GM23338 (cell line): ENCODE results near the gene RPS18. TPM values are rescaled to one million over a fixed set of nuclear protein-coding genes. Genes with fewer than 3 reads are reported as not detected.

ENCODE experiments used
- ATAC-seq: fragments of 200-7000 bp; cut with Tn5 transposase; 3 replicates; pipeline ENCODE4 v1.9.1; 2020
- DNase-seq: peaks from one replicate; pipeline ENCODE4 v3.0.0-alpha.2; 2015; ENCODE audit warnings: low spot score
- H2AFZ ChIP-seq: fragments of 200-600 bp; sonication (generic); 2 replicates; pipeline ENCODE4 v1.8.0; 2016; ENCODE audit warnings: antibody characterized with exemption, mild to moderate bottlenecking, moderate library complexity
- H3F3A ChIP-seq: fragments of 200-600 bp; sonication (generic); replicated peaks from 2 replicates; pipeline ENCODE4 v1.8.0; 2017; ENCODE audit warnings: antibody characterized with exemption, mixed run types, low read depth
- H3K27ac ChIP-seq: fragments of 200-600 bp; sonication (generic); 2 replicates; pipeline ENCODE4 v1.6.1; 2016; ENCODE audit warnings: low read depth
- H3K27me3 ChIP-seq: fragments of 200-600 bp; sonication (generic); 2 replicates; pipeline ENCODE4 v1.8.0; 2016; ENCODE audit warnings: mild to moderate bottlenecking, mixed run types, moderate library complexity; ENCODE audit not compliant: insufficient read depth
- H3K36me3 ChIP-seq: fragments of 200-600 bp; sonication (generic); 2 replicates; pipeline ENCODE4 v1.8.0; 2016; ENCODE audit warnings: mild to moderate bottlenecking; ENCODE audit not compliant: insufficient read depth
- H3K4me1 ChIP-seq: fragments of 200-600 bp; sonication (generic); 2 replicates; pipeline ENCODE4 v1.8.0; 2016; ENCODE audit warnings: mild to moderate bottlenecking, moderate library complexity; ENCODE audit not compliant: insufficient read depth
- H3K4me2 ChIP-seq: fragments of 200-600 bp; sonication (generic); 2 replicates; pipeline ENCODE4 v1.7.1; 2017; ENCODE audit warnings: mixed run types
- H3K4me3 ChIP-seq: fragments of 200-600 bp; sonication (generic); 2 replicates; pipeline ENCODE4 v1.6.1; 2016; ENCODE audit warnings: mixed run types
- H3K79me2 ChIP-seq: fragments of 200-600 bp; sonication (generic); replicated peaks from 2 replicates; pipeline ENCODE4 v1.8.0; 2017; ENCODE audit warnings: mild to moderate bottlenecking; ENCODE audit not compliant: insufficient read depth
- H3K9me2 ChIP-seq: fragments of 200-600 bp; sonication (generic); 2 replicates; pipeline ENCODE4 v1.8.0; 2017; ENCODE audit not compliant: insufficient read depth
- H4K20me1 ChIP-seq: fragments of 200-600 bp; sonication (generic); replicated peaks from 2 replicates; pipeline ENCODE4 v1.8.0; 2017; ENCODE audit warnings: mild to moderate bottlenecking; ENCODE audit not compliant: insufficient read depth
- H3K27ac Mint-ChIP-seq: 2 replicates; pipeline ENCODE4 v1.8.0; 2020; ENCODE audit warnings: inconsistent platforms, mild to moderate bottlenecking, moderate library complexity, mixed read lengths
- H3K27me3 Mint-ChIP-seq: 3 replicates; pipeline ENCODE4 v1.8.0; 2022; ENCODE audit warnings: low read depth, mild to moderate bottlenecking, moderate library complexity, mixed read lengths, inconsistent platforms; ENCODE audit not compliant: insufficient read depth, poor library complexity
- H3K36me3 Mint-ChIP-seq: 3 replicates; pipeline ENCODE4 v1.8.0; 2021; ENCODE audit warnings: low read depth, mild to moderate bottlenecking, inconsistent platforms, moderate library complexity, mixed read lengths
- H3K4me1 Mint-ChIP-seq: 3 replicates; pipeline ENCODE4 v1.8.0; 2020; ENCODE audit warnings: mild to moderate bottlenecking, inconsistent platforms, mixed read lengths
- H3K4me3 Mint-ChIP-seq: 3 replicates; pipeline ENCODE4 v1.8.0; 2021; ENCODE audit warnings: moderate library complexity, mild to moderate bottlenecking, inconsistent platforms, mixed read lengths
- H3K9me3 Mint-ChIP-seq: 3 replicates; pipeline ENCODE4 v1.8.0; 2020; ENCODE audit warnings: moderate library complexity, mild to moderate bottlenecking, inconsistent platforms, mixed read lengths
- CREB1 ChIP-seq: fragments of 250-450 bp; sonication (Bioruptor Pico); IDR thresholded peaks from 2 replicates; pipeline ENCODE4 v1.5.0; 2020; ENCODE audit warnings: low read depth, mild to moderate bottlenecking, moderate library complexity
- CTCF ChIP-seq, 2 experiments: fragments of 200-600 bp in 1 of 2; sonication (generic) in 1 of 2; conservative IDR thresholded peaks; 2 replicates each; pipeline versions ENCODE4 v1.5.1 to v1.6.1; 2016 to 2017; ENCODE audit warnings: antibody characterized with exemption in 2 of 2, low read depth in 2 of 2, mild to moderate bottlenecking in 2 of 2, moderate library complexity in 1 of 2
- EZH2 ChIP-seq: fragments of 200-600 bp; sonication (generic); IDR thresholded peaks from one replicate; pipeline ENCODE4 v1.8.0; 2017; ENCODE audit warnings: antibody characterized with exemption, mild to moderate bottlenecking, low read depth; ENCODE audit not compliant: unreplicated experiment
- EZH2phosphoT487 ChIP-seq: fragments of 200-600 bp; sonication (generic); IDR thresholded peaks from one replicate; pipeline ENCODE4 v1.8.1; 2018; ENCODE audit warnings: antibody characterized with exemption; ENCODE audit not compliant: unreplicated experiment
- JUNB ChIP-seq: IDR thresholded peaks from one replicate; pipeline ENCODE4 v1.6.1; 2016; ENCODE audit warnings: antibody characterized with exemption; ENCODE audit not compliant: unreplicated experiment
- NANOG ChIP-seq: IDR thresholded peaks from 2 replicates; pipeline ENCODE4 v1.6.1; 2016; ENCODE audit warnings: antibody characterized with exemption, borderline replicate concordance
- POLR2AphosphoS5 ChIP-seq: IDR thresholded peaks from 2 replicates; pipeline ENCODE4 v1.6.1; 2016; ENCODE audit warnings: antibody characterized with exemption, low read depth
- REST ChIP-seq: IDR thresholded peaks from one replicate; pipeline ENCODE4 v1.6.1; 2018; ENCODE audit warnings: antibody characterized with exemption; ENCODE audit not compliant: unreplicated experiment
- STAT1 ChIP-seq: IDR thresholded peaks from one replicate; pipeline ENCODE4 v1.6.1; 2016; ENCODE audit warnings: antibody characterized with exemption; ENCODE audit not compliant: unreplicated experiment
- ZNF114 ChIP-seq: fragments of 250-450 bp; sonication (Bioruptor Pico); IDR thresholded peaks from 2 replicates; pipeline ENCODE4 v1.5.0; 2020; ENCODE audit warnings: mild to moderate bottlenecking, moderate library complexity
- ZNF331 ChIP-seq: fragments of 250-450 bp; sonication (Bioruptor Pico); IDR thresholded peaks from 2 replicates; pipeline ENCODE4 v1.5.0; 2020; ENCODE audit warnings: low read depth, mild to moderate bottlenecking, moderate library complexity
- polyA plus RNA-seq: library from polyadenylated mRNA; unstranded; fragments of >200 nt; fragmentation: Nextera tagmentation; extraction: Ambion mirVana; gene quantifications from 2 replicates; pipeline ENCODE4 v1.2.1, GENCODE V29; 2016
- total RNA-seq: library from RNA; depleted of rRNA; stranded (reverse); fragments of >200 nt; shearing (Covaris generic); gene quantifications from 2 replicates; pipeline ENCODE4 v1.2.3, GENCODE V29; 2014

RPS18 gene
- total and polyA plus RNA-seq, 2 experiments from 2014 or later = 2,133 to 4,776 TPM

- no peaks in the 10 kb centered on the region for H3K36me3 ChIP-seq
- no peaks in the 10 kb centered on the region for H3K36me3 Mint-ChIP-seq
- H4K20me1 ChIP-seq = no peaks in the 10 kb centered on the region
- no peak for TF ChIP-seq EZH2phosphoT487
- no peaks in the 10 kb centered on the region for H3K9me3 Mint-ChIP-seq
- no peaks in the 10 kb centered on the region for H3K79me2 ChIP-seq
- H3K4me3 ChIP-seq = no peak overlapping the region
- no peak overlapping the region for H3K4me2 ChIP-seq
- 0 out of 2 replicates have a peak, but pooled peaks cover 1% of the 10 kb centered on the region for H3F3A ChIP-seq
- peaks cover 9% of the 10 kb centered on the region for H3K4me1 ChIP-seq
- H2AFZ ChIP-seq = no peak overlapping the region; the same call in 1 of the 2 replicates
- ATAC-seq (no peak), DNase-seq (no peak)
- H3K27me3 ChIP-seq = peaks cover 5% of the 10 kb centered on the region; the same call in 1 of the 2 replicates
- no peak overlapping the region for H3K27ac ChIP-seq
- H3K27ac Mint-ChIP-seq = no peak overlapping the region
- H3K27me3 Mint-ChIP-seq = peaks cover 11% of the 10 kb centered on the region
- peaks cover 14% of the 10 kb centered on the region for H3K4me1 Mint-ChIP-seq
- no peak overlapping the region for H3K4me3 Mint-ChIP-seq
- H3K9me2 ChIP-seq = peaks cover 5% of the 10 kb centered on the region; the same call in 1 of the 2 replicates
These were observed 35.5 kb upstream of the RPS18 start for GRCh38 chr6:33236328-33236727.

- Histone ChIP-seq H3K27me3 (peaks cover 10% of the 10 kb centered on the region; the same call in 1 of the 2 replicates), H3K79me2 (no peaks in the 10 kb centered on the region), H2AFZ (no peak overlapping the region), H3K27ac (no peak overlapping the region), H3K4me1 (peaks cover 9% of the 10 kb centered on the region), H3K4me3 (no peak overlapping the region), H3K36me3 (no peaks in the 10 kb centered on the region), H4K20me1 (no peaks in the 10 kb centered on the region), H3K9me2 (peaks cover 5% of the 10 kb centered on the region; the same call in 1 of the 2 replicates), H3F3A (no peaks in the 10 kb centered on the region), H3K4me2 (no peak overlapping the region)
- Mint-ChIP-seq H3K27me3 (peaks cover 11% of the 10 kb centered on the region), H3K36me3 (no peaks in the 10 kb centered on the region), H3K27ac (no peak overlapping the region), H3K4me1 (peaks cover 14% of the 10 kb centered on the region), H3K4me3 (no peak overlapping the region), H3K9me3 (no peaks in the 10 kb centered on the region)
- DNase-seq = no peak
- no peak for ATAC-seq
- TF ChIP-seq POLR2AphosphoS5 = no peak
- TF ChIP-seq CREB1 = no peak
- no peak for TF ChIP-seq STAT1
- TF ChIP-seq REST = no peak
- no peak for TF ChIP-seq CTCF (conservative IDR thresholded peaks at IDR 0.05; ENCODE audit: low read depth in 2 of 2)
- TF ChIP-seq ZNF114 (CRISPR knock-in tag) = no peak
- TF ChIP-seq ZNF331 (CRISPR knock-in tag) = no peak
- no peak for TF ChIP-seq EZH2
- no peak for TF ChIP-seq EZH2phosphoT487
- TF ChIP-seq JUNB = no peak
- TF ChIP-seq NANOG = no peak
These were observed 35.0 kb upstream of the RPS18 start for GRCh38 chr6:33236852-33237251.
